Stimulated activated CD4-positive, alpha-beta T cell treated with anti-CD3 and anti-CD28 coated beads, Interleukin-1b, Interleukin-23, amount 100 ng/mL, for 48 hours (primary cell): ENCODE results near the gene INPP5D.
"Not testable (repeated sequence)": the region's sequence is repeated elsewhere in the genome, so short reads cannot be mapped to it uniquely, and the experiment has no call there.

Experiments
- DNase-seq: peaks from one replicate; pipeline ENCODE4 v3.0.0-alpha.2; 2020

INPP5D gene

GRCh38 chr2:233152541-233152940 is 92.4 kb downstream of the INPP5D start:
- no peak for DNase-seq

- no peak for DNase-seq
Observed at GRCh38 chr2:233153146-233153798, 93.1 kb downstream of the INPP5D start.

- DNase-seq, result no peak
Observed at GRCh38 chr2:233156001-233156400, 95.9 kb downstream of the INPP5D start.

- DNase-seq, result not testable (repeated sequence)
Observed at GRCh38 chr2:233156461-233156860, 96.3 kb downstream of the INPP5D start.

- no peak for DNase-seq
Observed at GRCh38 chr2:233161730-233162129, 101.6 kb downstream of the INPP5D start.

GRCh38 chr2:233162770-233163169 is 102.6 kb downstream of the INPP5D start:
- no peak for DNase-seq

- DNase-seq, result no peak
Observed at GRCh38 chr2:233163486-233164103, 103.5 kb downstream of the INPP5D start.

GRCh38 chr2:233164128-233164635 is 104.0 kb downstream of the INPP5D start:
- DNase-seq, result no peak

GRCh38 chr2:233164967-233165366 is 104.8 kb downstream of the INPP5D start:
- no peak for DNase-seq

GRCh38 chr2:233165543-233165894 is 105.4 kb downstream of the INPP5D start:
- DNase-seq, result no peak

GRCh38 chr2:233165895-233166661 is 105.9 kb downstream of the INPP5D start:
- DNase-seq, result no peak

GRCh38 chr2:233168445-233168844 is 108.3 kb downstream of the INPP5D start:
- DNase-seq, result no peak

- DNase-seq, result no peak
Observed at GRCh38 chr2:233168919-233169318, 108.8 kb downstream of the INPP5D start.

- no peak for DNase-seq
Observed at GRCh38 chr2:233171344-233171743, 111.2 kb downstream of the INPP5D start.

GRCh38 chr2:233173115-233173514 is 113.0 kb downstream of the INPP5D start:
- no peak for DNase-seq

- no peak for DNase-seq
Observed at GRCh38 chr2:233174137-233174536, 114.0 kb downstream of the INPP5D start.

GRCh38 chr2:233178994-233179847 is 119.1 kb downstream of the INPP5D start:
- no peak for DNase-seq

GRCh38 chr2:233179848-233180366 is 119.8 kb downstream of the INPP5D start:
- DNase-seq, result no peak

- no peak for DNase-seq
Observed at GRCh38 chr2:233183869-233184418, 123.8 kb downstream of the INPP5D start.

GRCh38 chr2:233184669-233185068 is 124.5 kb downstream of the INPP5D start:
- no peak for DNase-seq

- no peak for DNase-seq
Observed at GRCh38 chr2:233185330-233185729, 125.2 kb downstream of the INPP5D start.

GRCh38 chr2:233185963-233186362 is 125.8 kb downstream of the INPP5D start:
- DNase-seq, result no peak
